RWPE2 (cell line): Measurements from ENCODE around the gene SUMF1.

ENCODE experiments used
- ATAC-seq: fragments of 200-7000 bp; cut with Tn5 transposase; 3 replicates; pipeline ENCODE4 v1.9.1; 2021; ENCODE audit warnings: low read depth
- DNase-seq: peaks from one replicate; pipeline ENCODE4 v3.0.0-alpha.2; 2020; ENCODE audit warnings: low spot score
- H3K27ac ChIP-seq: fragments of 450-650 bp; 2 replicates; pipeline ENCODE4 v1.5.1; 2017; ENCODE audit warnings: mild to moderate bottlenecking; ENCODE audit not compliant: poor library complexity, severe bottlenecking
- H3K27me3 ChIP-seq: fragments of 250-450 bp; sonication (Bioruptor Pico); 2 replicates; pipeline ENCODE4 v1.5.1; 2021; ENCODE audit warnings: mild to moderate bottlenecking, moderate library complexity; ENCODE audit not compliant: insufficient read depth, poor library complexity, severe bottlenecking
- H3K36me3 ChIP-seq: fragments of 250-450 bp; sonication (Bioruptor Pico); 2 replicates; pipeline ENCODE4 v1.5.1; 2020; ENCODE audit warnings: low read depth, mild to moderate bottlenecking, moderate library complexity
- H3K4me1 ChIP-seq: fragments of 250-450 bp; sonication (Bioruptor Pico); 2 replicates; pipeline ENCODE4 v1.5.1; 2021; ENCODE audit warnings: mild to moderate bottlenecking, moderate library complexity; ENCODE audit not compliant: insufficient read depth, poor library complexity, severe bottlenecking
- H3K4me3 ChIP-seq: fragments of 250-450 bp; sonication (Bioruptor Pico); 2 replicates; pipeline ENCODE4 v1.5.1; 2021; ENCODE audit warnings: mild to moderate bottlenecking, moderate library complexity; ENCODE audit not compliant: severe bottlenecking
- H3K9me3 ChIP-seq: fragments of 250-450 bp; sonication (Bioruptor Pico); 2 replicates; pipeline ENCODE4 v1.5.1; 2021; ENCODE audit warnings: mild to moderate bottlenecking, moderate library complexity; ENCODE audit not compliant: severe bottlenecking
- TF ChIP-seq, protein P1 (sequence below): fragments of 450-650 bp; IDR thresholded peaks from one replicate; pipeline ENCODE4 v1.5.1; 2017; ENCODE audit warnings: mild to moderate bottlenecking, moderate library complexity; ENCODE audit not compliant: poor library complexity, severe bottlenecking

The SUMF1 gene

GRCh38 chr3:4340411-4341335 lies 126.4 kb downstream of the SUMF1 start:
- Histone ChIP-seq H3K4me1 (no peaks in the 10 kb centered on the region), H3K27ac (no peak overlapping the region), H3K36me3 (no peaks in the 10 kb centered on the region), H3K4me3 (no peak overlapping the region), H3K9me3 (no peaks in the 10 kb centered on the region), H3K27me3 (no peaks in the 10 kb centered on the region)
- DNase-seq: no peak
- TF ChIP-seq, protein P1, sequence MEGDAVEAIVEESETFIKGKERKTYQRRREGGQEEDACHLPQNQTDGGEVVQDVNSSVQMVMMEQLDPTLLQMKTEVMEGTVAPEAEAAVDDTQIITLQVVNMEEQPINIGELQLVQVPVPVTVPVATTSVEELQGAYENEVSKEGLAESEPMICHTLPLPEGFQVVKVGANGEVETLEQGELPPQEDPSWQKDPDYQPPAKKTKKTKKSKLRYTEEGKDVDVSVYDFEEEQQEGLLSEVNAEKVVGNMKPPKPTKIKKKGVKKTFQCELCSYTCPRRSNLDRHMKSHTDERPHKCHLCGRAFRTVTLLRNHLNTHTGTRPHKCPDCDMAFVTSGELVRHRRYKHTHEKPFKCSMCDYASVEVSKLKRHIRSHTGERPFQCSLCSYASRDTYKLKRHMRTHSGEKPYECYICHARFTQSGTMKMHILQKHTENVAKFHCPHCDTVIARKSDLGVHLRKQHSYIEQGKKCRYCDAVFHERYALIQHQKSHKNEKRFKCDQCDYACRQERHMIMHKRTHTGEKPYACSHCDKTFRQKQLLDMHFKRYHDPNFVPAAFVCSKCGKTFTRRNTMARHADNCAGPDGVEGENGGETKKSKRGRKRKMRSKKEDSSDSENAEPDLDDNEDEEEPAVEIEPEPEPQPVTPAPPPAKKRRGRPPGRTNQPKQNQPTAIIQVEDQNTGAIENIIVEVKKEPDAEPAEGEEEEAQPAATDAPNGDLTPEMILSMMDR: no peak
- no peak for ATAC-seq

DNA sequence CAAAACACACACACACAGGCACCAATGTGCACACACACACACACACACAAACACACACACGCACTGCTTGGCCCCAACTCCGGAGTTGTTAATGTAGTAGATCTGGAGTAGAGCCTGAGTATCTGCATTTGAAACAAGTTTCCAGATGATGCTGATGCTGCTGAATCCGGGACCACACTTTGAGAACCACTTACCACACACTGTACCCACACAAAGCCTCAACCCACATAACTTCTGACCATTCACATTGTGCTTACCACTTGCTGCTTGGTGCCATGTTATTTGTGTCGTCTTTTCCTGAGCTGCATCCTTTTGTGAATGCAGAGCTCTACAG lies 127.0 kb downstream of the SUMF1 start:
- DNase-seq (no peak), ATAC-seq (no peak)
- TF ChIP-seq, protein P1: no peak

DNA sequence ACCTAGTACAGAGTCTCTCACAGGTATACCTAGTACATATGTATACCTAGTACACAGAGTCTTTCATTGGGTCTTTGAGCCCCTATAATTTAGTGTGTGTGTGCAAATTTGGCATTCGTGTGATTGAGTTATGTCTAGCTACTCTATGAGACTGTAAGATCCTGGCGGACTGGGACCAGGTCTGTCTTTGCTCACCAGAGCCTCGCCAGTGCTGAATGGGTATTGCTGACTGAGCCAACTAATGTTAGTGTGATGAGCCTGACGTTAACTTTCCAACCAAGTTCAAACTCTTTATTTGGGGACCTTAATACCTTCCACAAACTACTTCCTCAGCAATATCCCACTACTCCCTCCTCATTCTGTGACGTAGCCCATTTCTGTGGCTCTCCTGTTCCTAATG lies 128.3 kb downstream of the SUMF1 start:
- H3K4me3 ChIP-seq: no peak overlapping the region
- no peaks in the 10 kb centered on the region for H3K27me3 ChIP-seq
- DNase-seq (no peak), ATAC-seq (no peak)
- no peaks in the 10 kb centered on the region for H3K36me3 ChIP-seq
- no peaks in the 10 kb centered on the region for H3K9me3 ChIP-seq
- TF ChIP-seq, protein P1: no peak
- H3K4me1 ChIP-seq: no peaks in the 10 kb centered on the region
- H3K27ac ChIP-seq: no peak overlapping the region

More for the DNA sequence above, 127.0 kb downstream of the SUMF1 start:
- Histone ChIP-seq H3K9me3 (no peaks in the 10 kb centered on the region), H3K4me3 (no peak overlapping the region), H3K27ac (no peak overlapping the region), H3K36me3 (no peaks in the 10 kb centered on the region), H3K27me3 (no peaks in the 10 kb centered on the region), H3K4me1 (no peaks in the 10 kb centered on the region)

GRCh38 chr3:4336850-4337546 lies 130.1 kb downstream of the SUMF1 start:
- no peak overlapping the region for H3K27ac ChIP-seq
- no peaks in the 10 kb centered on the region for H3K36me3 ChIP-seq
- no peaks in the 10 kb centered on the region for H3K9me3 ChIP-seq
- TF ChIP-seq, protein P1: no peak
- H3K4me3 ChIP-seq: no peak overlapping the region
- ATAC-seq: no peak
- no peak for DNase-seq
- no peaks in the 10 kb centered on the region for H3K27me3 ChIP-seq
- no peaks in the 10 kb centered on the region for H3K4me1 ChIP-seq
